ENCODE data around the gene HOOK2. TPM values are rescaled to one million over a fixed set of nuclear protein-coding genes. Genes with fewer than 3 reads are reported as not detected.
A peak's percentile ranks its signal among the peaks of the same experiment; 100 is the strongest.

The HOOK2 gene
- total and polyA plus RNA-seq, 9 of the 15 experiments (the other 6 are each of a cell fraction or from before 2014, with no cell fraction given): 1.3 to 17.2 (median 9.9) TPM

DNA sequence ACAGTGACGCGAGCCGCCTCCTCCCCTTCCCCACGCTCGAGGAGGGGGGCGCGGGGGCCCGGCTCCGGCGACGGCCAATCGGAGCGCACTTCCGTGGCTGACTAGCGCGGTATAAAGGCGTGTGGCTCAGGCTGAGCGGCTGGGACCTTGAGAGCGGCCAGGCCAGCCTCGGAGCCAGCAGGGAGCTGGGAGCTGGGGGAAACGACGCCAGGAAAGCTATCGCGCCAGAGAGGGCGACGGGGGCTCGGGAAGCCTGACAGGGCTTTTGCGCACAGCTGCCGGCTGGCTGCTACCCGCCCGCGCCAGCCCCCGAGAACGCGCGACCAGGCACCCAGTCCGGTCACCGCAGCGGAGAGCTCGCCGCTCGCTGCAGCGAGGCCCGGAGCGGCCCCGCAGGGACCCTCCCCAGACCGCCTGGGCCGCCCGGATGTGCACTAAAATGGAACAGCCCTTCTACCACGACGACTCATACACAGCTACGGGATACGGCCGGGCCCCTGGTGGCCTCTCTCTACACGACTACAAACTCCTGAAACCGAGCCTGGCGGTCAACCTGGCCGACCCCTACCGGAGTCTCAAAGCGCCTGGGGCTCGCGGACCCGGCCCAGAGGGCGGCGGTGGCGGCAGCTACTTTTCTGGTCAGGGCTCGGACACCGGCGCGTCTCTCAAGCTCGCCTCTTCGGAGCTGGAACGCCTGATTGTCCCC, 16.1 kb upstream of the HOOK2 start, which contains the start of gene JUNB (continued):
- TF ChIP-seq, protein P1, sequence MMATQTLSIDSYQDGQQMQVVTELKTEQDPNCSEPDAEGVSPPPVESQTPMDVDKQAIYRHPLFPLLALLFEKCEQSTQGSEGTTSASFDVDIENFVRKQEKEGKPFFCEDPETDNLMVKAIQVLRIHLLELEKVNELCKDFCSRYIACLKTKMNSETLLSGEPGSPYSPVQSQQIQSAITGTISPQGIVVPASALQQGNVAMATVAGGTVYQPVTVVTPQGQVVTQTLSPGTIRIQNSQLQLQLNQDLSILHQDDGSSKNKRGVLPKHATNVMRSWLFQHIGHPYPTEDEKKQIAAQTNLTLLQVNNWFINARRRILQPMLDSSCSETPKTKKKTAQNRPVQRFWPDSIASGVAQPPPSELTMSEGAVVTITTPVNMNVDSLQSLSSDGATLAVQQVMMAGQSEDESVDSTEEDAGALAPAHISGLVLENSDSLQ (IDR thresholded peaks at IDR 0.05): peak; percentile 89
- no peak; the same call in 1 of the 2 replicates for TF ChIP-seq PHF21A (IDR thresholded peaks at IDR 0.05; ENCODE audit: borderline replicate concordance, low read depth)
- TF ChIP-seq, protein P2, sequence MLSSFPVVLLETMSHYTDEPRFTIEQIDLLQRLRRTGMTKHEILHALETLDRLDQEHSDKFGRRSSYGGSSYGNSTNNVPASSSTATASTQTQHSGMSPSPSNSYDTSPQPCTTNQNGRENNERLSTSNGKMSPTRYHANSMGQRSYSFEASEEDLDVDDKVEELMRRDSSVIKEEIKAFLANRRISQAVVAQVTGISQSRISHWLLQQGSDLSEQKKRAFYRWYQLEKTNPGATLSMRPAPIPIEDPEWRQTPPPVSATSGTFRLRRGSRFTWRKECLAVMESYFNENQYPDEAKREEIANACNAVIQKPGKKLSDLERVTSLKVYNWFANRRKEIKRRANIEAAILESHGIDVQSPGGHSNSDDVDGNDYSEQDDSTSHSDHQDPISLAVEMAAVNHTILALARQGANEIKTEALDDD (IDR thresholded peaks at IDR 0.05): no peak
- no peak for TF ChIP-seq HMG20A (CRISPR knock-in tag; conservative IDR thresholded peaks at IDR 0.05)
- no peak for TF ChIP-seq ZKSCAN3 (CRISPR knock-in tag; IDR thresholded peaks at IDR 0.05)
- TF ChIP-seq, protein P3, sequence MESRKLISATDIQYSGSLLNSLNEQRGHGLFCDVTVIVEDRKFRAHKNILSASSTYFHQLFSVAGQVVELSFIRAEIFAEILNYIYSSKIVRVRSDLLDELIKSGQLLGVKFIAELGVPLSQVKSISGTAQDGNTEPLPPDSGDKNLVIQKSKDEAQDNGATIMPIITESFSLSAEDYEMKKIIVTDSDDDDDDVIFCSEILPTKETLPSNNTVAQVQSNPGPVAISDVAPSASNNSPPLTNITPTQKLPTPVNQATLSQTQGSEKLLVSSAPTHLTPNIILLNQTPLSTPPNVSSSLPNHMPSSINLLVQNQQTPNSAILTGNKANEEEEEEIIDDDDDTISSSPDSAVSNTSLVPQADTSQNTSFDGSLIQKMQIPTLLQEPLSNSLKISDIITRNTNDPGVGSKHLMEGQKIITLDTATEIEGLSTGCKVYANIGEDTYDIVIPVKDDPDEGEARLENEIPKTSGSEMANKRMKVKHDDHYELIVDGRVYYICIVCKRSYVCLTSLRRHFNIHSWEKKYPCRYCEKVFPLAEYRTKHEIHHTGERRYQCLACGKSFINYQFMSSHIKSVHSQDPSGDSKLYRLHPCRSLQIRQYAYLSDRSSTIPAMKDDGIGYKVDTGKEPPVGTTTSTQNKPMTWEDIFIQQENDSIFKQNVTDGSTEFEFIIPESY (CRISPR knock-in tag; IDR thresholded peaks at IDR 0.05): peak; percentile 48; the same call in 1 of the 2 replicates
- no peak; a peak in 3 of 4 replicates for TF ChIP-seq HDAC1 (IDR thresholded peaks at IDR 0.05)
- no peak for TF ChIP-seq TEAD2 (tag; IDR thresholded peaks at IDR 0.05)
- TF ChIP-seq GABPA (tag; conservative IDR thresholded peaks at IDR 0.05; ENCODE audit: low read depth): peak; percentile 61
- TF ChIP-seq KAT2B (IDR thresholded peaks at IDR 0.05; ENCODE audit: low read depth, low read length): no peak
- TF ChIP-seq SAP30 (IDR thresholded peaks at IDR 0.05; ENCODE audit: borderline replicate concordance, insufficient read depth, low read depth, low read length, poor library complexity, severe bottlenecking): peak; percentile 72
- TF ChIP-seq MAFF (IDR thresholded peaks at IDR 0.05; ENCODE audit: low read length): no peak
- no peak for TF ChIP-seq DACH1 (IDR thresholded peaks at IDR 0.05; ENCODE audit: partially characterized antibody)
- TF ChIP-seq CC2D1A (IDR thresholded peaks at IDR 0.05): no peak
- 0 out of 2 replicates have a peak, but pooled peaks have one; percentile 26 for TF ChIP-seq ZEB2 (IDR thresholded peaks at IDR 0.05)
- TF ChIP-seq RBBP5 (IDR thresholded peaks at IDR 0.05; ENCODE audit: borderline replicate concordance, insufficient read depth, low read length, poor library complexity, severe bottlenecking): peak; percentile 35
- TF ChIP-seq, protein P4, sequence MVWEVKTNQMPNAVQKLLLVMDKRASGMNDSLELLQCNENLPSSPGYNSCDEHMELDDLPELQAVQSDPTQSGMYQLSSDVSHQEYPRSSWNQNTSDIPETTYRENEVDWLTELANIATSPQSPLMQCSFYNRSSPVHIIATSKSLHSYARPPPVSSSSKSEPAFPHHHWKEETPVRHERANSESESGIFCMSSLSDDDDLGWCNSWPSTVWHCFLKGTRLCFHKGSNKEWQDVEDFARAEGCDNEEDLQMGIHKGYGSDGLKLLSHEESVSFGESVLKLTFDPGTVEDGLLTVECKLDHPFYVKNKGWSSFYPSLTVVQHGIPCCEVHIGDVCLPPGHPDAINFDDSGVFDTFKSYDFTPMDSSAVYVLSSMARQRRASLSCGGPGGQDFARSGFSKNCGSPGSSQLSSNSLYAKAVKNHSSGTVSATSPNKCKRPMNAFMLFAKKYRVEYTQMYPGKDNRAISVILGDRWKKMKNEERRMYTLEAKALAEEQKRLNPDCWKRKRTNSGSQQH (CRISPR knock-in tag; IDR thresholded peaks at IDR 0.05): peak; percentile 94
- TF ChIP-seq ZNF121 (CRISPR knock-in tag; conservative IDR thresholded peaks at IDR 0.05): no peak
- TF ChIP-seq HNRNPK (IDR thresholded peaks at IDR 0.05; ENCODE audit: low read depth, low read length, poor library complexity, severe bottlenecking): peak; percentile 58
- TF ChIP-seq SUPT5H (IDR thresholded peaks at IDR 0.05): peak; percentile 100
- no peak for TF ChIP-seq ZNF324 (CRISPR knock-in tag; IDR thresholded peaks at IDR 0.05)
- TF ChIP-seq MCM3 (IDR thresholded peaks at IDR 0.05): no peak
